Measurements from ENCODE around the gene ABCC1. TPM values are rescaled to one million over a fixed set of nuclear protein-coding genes. Genes with fewer than 3 reads are reported as not detected.

The ABCC1 gene
- total RNA-seq, 1 donor from 2014 or later = 17.0 TPM

DNA sequence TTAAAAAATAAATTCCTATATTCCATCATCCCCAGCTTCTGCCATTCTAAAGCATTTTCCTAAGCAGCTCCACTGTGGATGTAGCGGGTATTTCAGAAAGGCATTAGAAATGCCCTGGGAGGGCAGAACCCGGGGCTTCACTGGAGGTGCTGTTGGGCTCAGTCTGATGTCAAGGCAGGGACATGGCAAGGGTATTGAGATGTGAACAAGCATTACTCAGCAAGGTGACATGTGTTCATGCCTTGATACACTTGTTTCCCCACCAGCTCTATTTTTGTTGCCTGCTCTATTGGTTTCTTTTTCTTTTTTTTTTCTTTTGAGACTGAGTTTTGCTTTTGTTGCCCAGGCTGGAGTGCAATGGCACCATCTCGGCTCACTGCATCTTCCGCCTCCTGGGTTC, 35.7 kb downstream of the ABCC1 start:
- no peak for DNase-seq
- Histone ChIP-seq H3K4me3 (no peak overlapping the region), H3K9me3 (replicated peaks) (peaks cover 20% of the 10 kb centered on the region), H3K27me3 (ENCODE audit: low read depth) (no peaks in the 10 kb centered on the region), H3K27ac (replicated peaks) (no peak overlapping the region), H3K4me1 (peaks cover 59% of the 10 kb centered on the region), H3K36me3 (no peaks in the 10 kb centered on the region)
- intact Hi-C loops (cut with micrococcal nuclease) = no loop called here
- TF ChIP-seq, protein P1, sequence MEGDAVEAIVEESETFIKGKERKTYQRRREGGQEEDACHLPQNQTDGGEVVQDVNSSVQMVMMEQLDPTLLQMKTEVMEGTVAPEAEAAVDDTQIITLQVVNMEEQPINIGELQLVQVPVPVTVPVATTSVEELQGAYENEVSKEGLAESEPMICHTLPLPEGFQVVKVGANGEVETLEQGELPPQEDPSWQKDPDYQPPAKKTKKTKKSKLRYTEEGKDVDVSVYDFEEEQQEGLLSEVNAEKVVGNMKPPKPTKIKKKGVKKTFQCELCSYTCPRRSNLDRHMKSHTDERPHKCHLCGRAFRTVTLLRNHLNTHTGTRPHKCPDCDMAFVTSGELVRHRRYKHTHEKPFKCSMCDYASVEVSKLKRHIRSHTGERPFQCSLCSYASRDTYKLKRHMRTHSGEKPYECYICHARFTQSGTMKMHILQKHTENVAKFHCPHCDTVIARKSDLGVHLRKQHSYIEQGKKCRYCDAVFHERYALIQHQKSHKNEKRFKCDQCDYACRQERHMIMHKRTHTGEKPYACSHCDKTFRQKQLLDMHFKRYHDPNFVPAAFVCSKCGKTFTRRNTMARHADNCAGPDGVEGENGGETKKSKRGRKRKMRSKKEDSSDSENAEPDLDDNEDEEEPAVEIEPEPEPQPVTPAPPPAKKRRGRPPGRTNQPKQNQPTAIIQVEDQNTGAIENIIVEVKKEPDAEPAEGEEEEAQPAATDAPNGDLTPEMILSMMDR (IDR thresholded peaks at IDR 0.05; ENCODE audit: borderline replicate concordance) = no peak

DNA sequence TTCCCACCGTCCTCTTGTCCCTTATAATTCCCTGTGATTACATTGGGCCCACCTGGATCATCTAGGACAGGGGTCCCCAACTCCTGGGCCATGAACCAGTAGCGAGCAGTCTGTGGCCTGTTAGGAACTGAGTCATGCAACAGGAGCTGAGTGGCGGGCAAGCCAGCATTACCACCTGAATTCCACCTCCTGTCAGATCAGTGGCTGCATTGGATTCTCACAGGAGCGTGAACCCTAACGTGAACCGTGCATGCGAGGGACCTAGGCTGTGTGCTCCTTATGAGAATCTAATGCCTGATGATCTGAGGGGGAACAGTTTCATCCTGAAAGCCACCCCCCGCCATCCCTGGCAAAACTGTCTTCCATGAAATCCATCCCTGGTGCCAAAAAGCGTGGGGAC, 36.8 kb downstream of the ABCC1 start:
- Histone ChIP-seq H3K27ac (replicated peaks) (no peak overlapping the region), H3K36me3 (no peaks in the 10 kb centered on the region), H3K4me3 (no peak overlapping the region), H3K9me3 (replicated peaks) (peaks cover 12% of the 10 kb centered on the region), H3K27me3 (ENCODE audit: low read depth) (no peaks in the 10 kb centered on the region), H3K4me1 (peaks cover 54% of the 10 kb centered on the region)
- TF ChIP-seq, protein P1 (IDR thresholded peaks at IDR 0.05; ENCODE audit: borderline replicate concordance) = no peak
- DNase-seq = no peak
- intact Hi-C loops (cut with micrococcal nuclease) = no loop called here

DNA sequence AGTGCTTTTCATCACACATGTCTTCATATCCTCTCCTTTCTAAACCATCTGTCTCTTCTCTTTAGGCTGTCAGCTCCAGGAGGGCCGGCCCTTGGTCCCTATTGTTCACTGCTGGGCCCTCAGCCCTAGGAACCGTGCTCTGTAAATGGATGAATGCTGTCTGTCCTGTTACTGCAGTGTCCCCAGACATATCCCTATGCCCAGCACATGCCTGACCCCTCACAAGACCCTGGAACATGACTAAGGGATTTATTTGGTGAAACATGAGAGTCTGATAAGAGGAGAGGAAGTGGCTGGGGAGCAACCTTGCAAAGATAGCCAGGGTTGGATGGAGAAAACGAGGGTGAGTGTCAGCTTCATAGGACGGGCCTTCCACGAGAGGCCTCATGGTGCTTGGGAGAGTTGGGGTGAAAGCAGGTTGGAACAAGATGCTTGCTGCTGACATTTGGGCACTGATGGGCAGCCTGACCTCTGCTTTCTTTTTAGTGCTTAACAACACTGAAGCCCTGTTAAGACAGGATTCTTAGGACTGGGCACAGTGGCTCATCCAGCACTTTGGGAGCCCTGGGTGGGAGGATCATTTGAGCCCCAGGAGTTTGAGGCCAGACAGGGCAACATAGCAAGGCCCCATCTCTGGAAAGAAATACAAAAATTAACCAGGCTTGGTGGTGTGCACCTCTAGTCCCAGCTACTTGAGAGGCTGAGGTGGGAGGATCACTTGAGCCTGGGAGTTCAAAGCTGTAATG, 39.0 kb downstream of the ABCC1 start:
- Histone ChIP-seq H3K27ac (replicated peaks) (peak overlapping the region; percentile 68), H3K27me3 (ENCODE audit: low read depth) (no peaks in the 10 kb centered on the region), H3K4me1 (peaks cover 51% of the 10 kb centered on the region), H3K36me3 (no peaks in the 10 kb centered on the region), H3K4me3 (no peak overlapping the region), H3K9me3 (replicated peaks) (no peaks in the 10 kb centered on the region)
- no peak for DNase-seq
- TF ChIP-seq, protein P1 (IDR thresholded peaks at IDR 0.05; ENCODE audit: borderline replicate concordance) = no peak
- intact Hi-C loops (cut with micrococcal nuclease) = no loop called here

DNA sequence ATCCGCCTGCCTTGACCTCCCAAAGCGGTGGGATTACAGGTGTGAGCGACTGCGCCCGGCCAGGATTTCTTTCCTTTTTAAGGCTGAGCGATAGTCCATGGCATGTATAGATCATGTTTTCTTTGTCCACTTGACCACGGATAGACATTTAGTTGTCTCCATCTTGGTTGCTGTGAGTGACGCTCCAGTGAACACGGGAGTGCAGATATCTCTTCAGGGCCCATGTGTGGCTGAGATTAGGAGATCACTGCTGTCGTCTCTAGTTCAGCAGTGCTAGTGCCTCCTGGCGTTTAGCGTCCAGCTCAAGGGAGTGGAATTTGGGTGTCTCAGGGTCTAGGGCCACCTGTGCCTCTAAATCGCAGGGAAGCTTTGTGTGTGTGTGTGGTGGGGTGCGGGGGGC, 41.5 kb downstream of the ABCC1 start:
- Histone ChIP-seq H3K4me3 (no peak overlapping the region), H3K9me3 (replicated peaks) (no peaks in the 10 kb centered on the region), H3K27ac (replicated peaks) (no peak overlapping the region), H3K27me3 (ENCODE audit: low read depth) (no peaks in the 10 kb centered on the region), H3K36me3 (no peaks in the 10 kb centered on the region), H3K4me1 (peaks cover 53% of the 10 kb centered on the region)
- TF ChIP-seq, protein P1 (IDR thresholded peaks at IDR 0.05; ENCODE audit: borderline replicate concordance) = no peak
- intact Hi-C loops (cut with micrococcal nuclease) = no loop called here
- DNase-seq = no peak

DNA sequence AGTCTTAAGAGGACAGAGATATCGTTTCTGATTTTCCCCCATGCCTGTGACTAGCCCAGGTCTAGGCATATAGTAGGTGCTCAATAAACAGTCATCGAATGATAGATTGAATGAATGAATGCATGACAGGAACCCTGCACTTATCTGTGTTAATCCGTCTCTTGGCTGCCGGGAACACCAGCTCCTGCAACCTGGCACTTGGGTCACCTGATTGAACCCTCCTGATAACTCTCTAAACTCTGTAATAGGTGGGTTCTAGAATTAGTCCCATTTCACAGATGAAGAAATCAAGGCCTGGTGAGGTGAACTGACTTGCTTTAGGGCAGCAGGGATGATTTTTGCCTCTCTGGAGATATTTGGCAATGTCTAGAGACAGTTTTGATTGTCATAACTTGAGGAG, 43.7 kb downstream of the ABCC1 start:
- Histone ChIP-seq H3K9me3 (replicated peaks) (no peaks in the 10 kb centered on the region), H3K27ac (replicated peaks) (no peak overlapping the region), H3K27me3 (ENCODE audit: low read depth) (no peaks in the 10 kb centered on the region), H3K4me3 (no peak overlapping the region), H3K36me3 (no peaks in the 10 kb centered on the region), H3K4me1 (peaks cover 58% of the 10 kb centered on the region)
- intact Hi-C loops (cut with micrococcal nuclease) = no loop called here
- DNase-seq = no peak
- TF ChIP-seq, protein P1 (IDR thresholded peaks at IDR 0.05; ENCODE audit: borderline replicate concordance) = no peak

All from left ventricle myocardium inferior (tissue), 1 donor.